GM15510 (cell line): ENCODE results near the gene ACOT11.

Experiments used
- POLR2A ChIP-seq: IDR thresholded peaks from 3 replicates; pipeline ENCODE4 v1.6.1; 2011; ENCODE audit warnings: borderline replicate concordance; ENCODE audit not compliant: insufficient read length; ENCODE audit errors: extremely low read depth

Gene ACOT11

DNA sequence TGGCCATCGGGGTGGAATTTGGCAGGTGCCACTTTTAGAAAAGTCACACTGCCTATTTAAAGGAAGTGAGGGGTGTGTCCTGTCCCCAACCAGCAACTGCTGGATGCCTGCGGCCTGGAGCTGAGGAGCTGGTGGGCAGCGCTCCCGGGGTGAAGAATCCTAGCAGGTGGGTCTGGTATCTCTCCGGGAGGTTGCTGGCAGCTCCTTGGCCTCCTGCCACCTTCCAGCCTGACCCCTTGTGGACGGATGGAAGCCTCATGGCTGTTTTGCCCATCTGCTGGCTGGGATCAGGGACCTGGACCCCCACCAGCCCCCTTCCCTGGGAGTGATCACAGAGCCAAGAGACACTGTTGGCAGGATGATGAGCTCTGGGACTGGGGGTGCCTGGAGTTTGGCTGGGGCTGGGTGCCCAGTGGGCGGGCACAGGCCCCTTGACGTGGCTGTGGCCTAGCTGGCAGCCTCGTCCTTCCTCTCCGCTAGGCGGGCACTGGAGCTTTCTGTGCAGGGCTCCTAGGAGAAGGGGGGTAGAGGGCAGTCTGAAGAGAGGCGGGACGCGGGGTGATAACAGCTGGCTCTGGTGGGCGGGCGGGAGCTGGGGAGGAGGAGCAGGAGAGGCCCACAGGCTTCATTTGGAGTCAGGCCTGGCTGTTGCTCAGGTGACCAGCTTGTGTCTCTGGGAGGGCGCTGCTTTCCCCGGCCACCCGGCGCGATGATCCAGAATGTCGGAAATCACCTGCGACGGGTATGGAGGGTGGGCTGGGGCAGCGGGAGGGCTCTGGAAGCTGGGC, at the start of gene ACOT11:
TSS of gene ACOT11 (plus strand) at position 628 of the 788 bp plus-strand sequence. CDS start at position 710, 82 bp downstream.
- no peak for TF ChIP-seq POLR2A

DNA sequence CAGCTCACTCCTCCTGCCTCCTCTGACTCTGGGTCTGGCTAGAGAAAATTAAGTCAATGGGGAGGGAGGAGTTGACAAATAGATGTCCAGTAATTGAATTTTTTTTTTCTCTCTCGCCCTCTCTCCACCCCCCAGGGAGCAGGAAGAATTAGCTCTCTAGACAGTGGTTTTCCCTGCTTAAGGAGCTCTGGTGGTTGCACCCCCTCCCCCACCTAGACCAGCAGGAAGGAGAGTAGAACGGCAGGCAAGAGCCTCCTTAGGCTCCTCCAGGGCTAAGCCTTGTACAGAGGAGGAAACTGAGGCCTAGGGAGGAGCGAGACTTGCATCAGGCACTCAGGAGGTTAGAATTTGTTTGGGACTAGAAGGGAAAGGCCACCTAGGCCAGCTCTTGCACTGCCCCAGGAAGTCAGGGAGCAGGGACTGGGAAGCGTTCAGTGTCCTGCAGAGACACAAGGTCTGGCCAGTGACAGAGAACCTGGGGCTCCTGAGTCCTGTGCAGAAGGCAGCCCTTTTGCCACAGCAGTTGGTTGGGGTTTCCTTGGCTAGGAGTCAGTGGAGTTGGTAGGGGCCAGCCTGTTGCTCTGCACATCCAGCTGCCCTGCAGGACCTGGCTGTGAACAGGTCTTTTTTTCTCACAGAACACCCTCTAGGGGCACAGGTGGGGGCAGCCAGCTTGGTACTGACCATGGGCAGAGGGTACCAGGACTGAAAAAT, 49.5 kb upstream of the ACOT11 start:
- no peak for TF ChIP-seq POLR2A

DNA sequence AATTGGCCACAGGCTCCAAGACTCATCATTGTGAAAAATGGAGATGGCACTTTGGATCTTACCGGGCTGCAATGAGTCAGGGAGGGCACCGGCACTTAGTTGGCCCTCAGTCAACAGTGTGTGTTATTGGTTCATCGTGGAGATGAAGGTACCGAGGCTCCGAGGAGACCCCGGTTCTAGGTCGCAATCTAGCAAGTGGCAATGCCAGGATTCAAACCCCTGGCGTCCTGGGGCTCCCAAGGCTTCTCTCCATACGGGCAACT, 49.0 kb upstream of the ACOT11 start:
- TF ChIP-seq POLR2A: no peak

DNA sequence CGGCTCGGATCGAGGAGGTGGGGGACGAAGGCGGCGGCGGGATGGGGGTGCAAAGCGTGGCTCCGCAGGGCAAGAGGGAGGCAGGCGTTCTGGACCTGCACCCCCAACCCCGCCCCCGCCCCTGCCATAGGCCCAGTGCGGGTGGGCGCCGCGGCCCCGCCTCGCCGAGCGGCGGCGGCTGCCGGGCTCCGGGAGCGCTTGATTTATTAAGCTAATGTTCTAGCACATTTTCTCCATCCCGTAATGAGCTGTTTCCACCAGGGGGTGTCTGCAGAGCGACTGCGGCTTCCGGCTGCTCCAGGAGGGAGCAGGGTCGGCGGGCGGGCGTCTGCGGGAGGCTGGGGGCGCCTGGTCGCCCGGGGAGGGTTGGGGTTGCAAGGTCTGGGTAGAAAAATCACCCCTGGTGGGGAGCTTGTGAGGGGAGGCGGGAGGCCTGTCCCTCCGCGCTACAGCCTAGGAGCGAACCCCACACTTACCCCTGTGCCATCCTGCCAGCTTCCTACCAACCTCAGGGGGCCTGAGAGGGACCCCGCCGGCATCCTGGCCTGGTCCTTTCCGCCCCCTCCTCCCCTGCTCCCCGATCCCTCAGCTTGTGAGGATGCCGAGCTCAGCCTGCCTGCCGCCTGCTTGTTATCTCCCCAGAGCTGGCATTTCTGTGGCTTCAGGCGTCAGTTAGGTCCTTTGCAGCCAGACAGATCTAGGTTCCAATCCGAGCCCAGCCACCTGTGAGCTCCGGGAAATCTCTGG, 48.5 kb upstream of the ACOT11 start:
- no peak for TF ChIP-seq POLR2A

DNA sequence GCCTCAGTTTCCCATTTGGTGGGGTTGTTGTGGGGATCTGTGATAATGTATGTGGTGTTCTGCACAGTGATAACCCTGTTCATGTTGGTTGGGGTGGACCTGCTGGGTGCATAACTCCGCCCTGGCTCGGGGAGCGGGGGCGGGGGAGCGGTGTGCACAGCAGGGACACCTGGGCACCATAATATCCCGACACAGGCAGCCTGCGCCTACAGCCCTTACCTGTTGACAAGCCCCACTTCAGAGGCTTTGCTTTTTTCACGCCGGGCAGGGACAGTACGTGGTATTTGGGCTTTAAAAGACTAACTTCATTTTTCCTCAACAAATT, 48.0 kb upstream of the ACOT11 start:
- no peak for TF ChIP-seq POLR2A

DNA sequence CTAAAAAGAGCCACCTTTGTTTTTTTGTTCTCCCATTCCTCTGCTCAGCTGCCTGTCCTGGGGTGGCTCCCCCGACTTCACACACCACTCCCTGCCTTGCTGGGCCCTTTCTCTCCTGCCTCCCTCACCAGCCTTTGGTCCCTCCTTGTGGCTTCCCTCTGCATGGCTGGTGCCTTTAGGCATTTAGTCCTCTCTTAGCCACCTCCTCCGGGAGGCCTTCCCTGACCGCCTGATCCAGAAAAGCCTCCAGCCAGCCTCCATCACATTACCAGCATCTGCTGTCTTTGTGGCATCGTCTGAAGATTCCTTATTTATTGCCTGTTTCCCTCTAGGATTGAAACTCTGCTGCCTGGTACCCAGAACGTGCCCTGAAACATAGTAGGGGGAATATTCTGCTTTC, 46.2 kb upstream of the ACOT11 start:
- no peak for TF ChIP-seq POLR2A

DNA sequence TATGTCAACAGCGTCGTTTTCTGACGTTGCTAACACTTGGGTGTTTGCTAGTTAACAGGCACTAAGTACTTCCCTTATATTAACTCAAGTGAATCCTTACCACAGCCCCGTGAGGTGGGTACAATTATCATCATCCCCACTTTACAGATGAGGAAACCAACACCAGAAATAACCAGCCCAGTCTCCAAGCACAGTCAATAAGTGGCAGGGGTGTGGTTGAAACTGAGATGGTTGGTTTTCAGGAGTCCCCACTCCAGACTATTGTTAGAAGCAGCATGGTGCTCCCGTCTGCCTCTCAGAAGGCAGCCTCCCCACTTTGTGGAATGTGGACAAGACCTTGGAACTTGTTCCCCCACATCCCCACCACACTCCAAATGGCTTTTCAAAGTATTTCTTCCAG, 45.7 kb upstream of the ACOT11 start:
- no peak for TF ChIP-seq POLR2A

DNA sequence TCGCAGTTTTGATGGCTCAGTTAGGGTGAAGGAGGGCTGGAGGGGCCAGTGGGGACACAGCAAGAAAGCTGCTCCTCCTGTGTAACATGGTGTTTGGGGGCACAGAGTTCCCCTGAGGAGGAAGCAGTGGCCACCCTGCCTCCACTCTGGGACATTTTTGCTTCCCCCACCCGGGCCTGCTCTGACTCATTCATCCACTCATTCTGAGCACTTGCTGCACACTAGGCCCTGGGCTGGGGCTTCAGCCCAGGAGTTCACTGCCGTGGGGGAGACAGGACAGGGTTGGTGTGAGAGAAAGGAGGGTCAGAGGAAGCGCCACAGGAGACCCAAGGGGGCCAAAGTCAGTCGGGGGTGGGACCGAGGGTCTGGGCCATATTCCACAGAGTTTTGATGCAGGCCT, 41.4 kb upstream of the ACOT11 start:
- TF ChIP-seq POLR2A: no peak

DNA sequence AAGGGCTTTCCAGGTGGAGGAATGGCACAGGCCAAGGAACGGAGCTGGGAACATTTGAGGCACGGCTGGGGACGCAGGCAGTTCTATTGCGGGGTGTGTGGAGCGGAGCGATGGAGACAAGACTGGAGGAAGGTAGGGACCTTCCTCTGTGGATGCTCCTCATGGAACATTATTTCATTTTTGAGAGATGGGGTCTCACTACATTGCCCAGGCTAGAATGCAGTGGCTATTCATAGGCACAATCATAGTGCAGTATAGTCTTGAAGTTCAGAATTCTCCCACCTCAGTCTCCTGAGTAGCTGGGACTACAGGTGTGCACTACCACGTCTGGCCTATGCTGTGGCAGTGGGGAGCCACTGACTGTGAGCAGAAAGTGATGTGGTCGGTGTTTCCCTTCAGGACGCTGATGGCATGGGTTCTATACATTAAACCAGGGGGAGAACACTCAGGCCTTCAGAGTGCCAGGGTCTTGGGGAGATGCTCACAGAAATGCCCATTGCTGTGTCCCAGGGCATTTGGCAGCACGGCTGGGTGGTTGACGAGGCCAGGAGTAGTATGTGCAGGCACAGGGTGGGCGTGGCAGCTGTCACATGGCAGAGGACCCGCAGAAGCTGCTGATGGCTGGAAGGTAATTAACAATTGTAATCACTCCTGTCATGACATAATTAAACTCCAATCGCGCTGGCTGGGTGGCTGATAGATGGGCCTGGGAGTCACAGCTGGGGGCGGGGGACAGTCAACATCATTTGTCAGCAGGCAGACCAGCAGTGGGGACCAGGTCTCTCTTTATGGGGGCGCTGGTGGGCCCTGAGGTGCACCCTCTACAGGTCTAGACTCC, 40.8 kb upstream of the ACOT11 start:
- TF ChIP-seq POLR2A: no peak

DNA sequence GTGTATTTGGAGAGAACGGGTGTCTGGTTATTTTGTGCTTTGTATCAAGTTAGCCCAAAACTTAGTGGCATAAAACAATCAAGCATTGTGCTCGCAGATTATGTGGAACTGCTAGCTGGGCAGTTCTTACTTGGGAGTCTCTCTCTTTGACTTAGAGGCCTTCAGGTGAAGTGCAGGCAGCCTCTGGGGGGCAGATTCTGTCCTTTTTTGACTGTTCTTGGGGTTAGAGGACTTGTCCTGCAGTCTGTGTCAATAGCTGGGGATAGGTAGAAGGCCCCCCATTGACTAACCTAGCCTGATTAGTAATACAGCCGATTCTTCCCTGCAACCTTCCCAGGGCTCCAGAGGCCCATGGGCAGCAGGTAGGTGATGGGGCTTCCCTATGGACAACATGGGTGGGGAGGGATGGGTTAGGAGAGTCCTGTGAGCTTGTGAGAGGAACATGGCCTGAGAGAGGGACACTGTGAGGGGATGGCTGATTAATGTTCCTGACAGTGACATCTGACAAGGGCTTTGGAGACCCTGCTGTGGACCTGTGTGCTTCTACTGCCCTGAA, 37.2 kb upstream of the ACOT11 start:
- no peak for TF ChIP-seq POLR2A

DNA sequence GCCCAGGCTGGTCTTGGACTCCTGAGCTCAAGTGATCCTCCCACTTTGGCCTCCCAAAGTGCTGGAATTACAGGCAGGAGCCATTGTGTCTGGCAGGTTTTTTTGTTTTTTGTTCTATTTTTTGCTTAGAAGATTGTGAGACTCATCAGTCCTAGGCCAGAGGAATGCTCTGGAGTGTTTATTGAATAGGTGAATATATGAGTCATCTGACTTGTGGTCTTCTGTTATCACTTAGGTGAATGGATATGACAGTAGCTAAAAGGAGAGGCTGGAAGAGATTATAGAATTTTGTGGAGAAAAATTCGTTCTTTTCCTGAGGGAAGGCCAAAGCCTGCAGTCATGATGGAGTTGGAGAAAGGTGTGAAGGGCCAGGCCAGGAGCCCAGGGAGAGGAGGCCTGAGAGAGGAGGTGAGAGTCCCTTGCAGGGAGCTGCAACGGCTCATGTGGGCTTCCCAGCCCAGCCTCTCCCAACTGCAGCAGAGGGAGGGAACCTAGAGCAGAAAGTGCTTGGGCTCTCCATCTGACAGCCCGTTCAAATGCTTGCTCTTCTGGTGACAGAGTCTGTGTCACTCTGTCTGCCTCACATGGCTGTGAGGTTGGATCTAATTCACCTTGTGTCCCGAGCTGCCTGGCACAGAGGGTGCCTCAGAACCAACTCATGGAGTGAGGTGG, 31.6 kb upstream of the ACOT11 start:
- TF ChIP-seq POLR2A: no peak

DNA sequence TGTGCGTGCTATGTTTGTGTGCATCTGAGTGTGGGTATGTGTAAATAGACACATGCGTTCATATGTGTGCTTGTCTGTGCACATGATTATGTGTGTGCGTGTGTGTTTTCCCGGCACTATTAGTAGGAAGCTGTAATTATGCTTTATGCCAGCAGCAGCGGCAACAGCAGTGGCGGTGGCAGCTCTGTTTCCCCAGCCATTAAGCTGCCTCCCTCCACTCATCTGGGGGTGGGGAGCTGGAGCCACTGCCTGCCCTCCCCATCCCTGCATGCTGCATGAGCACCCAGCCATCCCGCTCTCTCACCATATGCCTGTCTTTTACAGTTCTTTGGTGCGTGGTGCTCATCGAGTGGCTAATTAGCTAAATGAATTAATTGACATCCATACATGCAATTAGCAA, 30.5 kb upstream of the ACOT11 start:
- no peak for TF ChIP-seq POLR2A

DNA sequence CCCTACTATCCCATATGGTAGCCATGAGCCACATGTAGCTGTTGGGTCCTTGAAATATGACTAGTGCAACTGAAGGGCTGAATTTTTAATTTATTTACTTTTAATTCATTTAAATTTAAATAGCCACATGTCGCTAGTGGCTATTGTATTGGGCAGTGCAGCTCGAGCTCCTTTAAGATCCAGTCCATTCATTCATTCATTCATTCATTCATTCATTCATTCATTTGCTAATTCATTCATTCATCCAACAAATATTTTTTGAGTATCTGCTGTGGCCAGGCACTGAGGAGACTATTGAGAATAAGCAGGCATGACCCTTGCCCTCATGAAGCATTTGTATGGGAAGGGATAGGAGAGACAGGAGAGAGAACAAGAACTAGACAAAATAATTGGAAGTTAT, 29.5 kb upstream of the ACOT11 start:
- no peak for TF ChIP-seq POLR2A

DNA sequence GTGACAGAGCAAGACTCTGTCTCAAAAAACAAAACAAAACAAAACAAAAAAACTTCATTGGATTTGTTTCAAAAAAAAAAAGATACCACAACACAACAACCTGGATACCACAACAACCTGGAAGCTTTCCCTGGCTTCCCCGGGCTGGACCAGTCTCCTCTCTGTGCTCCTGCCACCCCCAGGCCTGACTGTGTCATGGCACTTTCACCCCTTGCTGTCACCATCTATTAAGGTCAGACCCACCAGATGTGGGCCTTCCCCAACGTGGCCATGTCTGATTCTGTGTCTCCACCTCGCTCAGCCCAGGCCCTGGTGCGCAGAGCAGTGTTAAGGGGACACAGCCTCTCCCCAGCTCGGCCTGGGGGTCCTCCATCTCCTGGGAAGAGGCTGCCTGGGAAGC, 28.3 kb upstream of the ACOT11 start:
- TF ChIP-seq POLR2A: no peak
